Thyroid gland (tissue), 4 donors: ENCODE measurements around the gene TBCEL.

Experiments
- CTCF ChIP-seq, 6 experiments: fragments of 200-600 bp in 3 of 6; fragments of 450-650 bp in 3 of 6; sonication (generic) in 3 of 6; IDR thresholded peaks; one replicate each; pipeline ENCODE4 v1.5.1; 2016 to 2019; ENCODE audit warnings: antibody characterized with exemption in 6 of 6, mild to moderate bottlenecking in 2 of 6, inconsistent platforms in 1 of 6, moderate library complexity in 1 of 6
- POLR2A ChIP-seq, 2 donors: fragments of 450-650 bp; IDR thresholded peaks; one replicate each; pipeline ENCODE4 v1.6.1; 2017; ENCODE audit warnings: antibody characterized with exemption in 2 of 2, mild to moderate bottlenecking in 2 of 2, moderate library complexity in 1 of 2

DNA sequence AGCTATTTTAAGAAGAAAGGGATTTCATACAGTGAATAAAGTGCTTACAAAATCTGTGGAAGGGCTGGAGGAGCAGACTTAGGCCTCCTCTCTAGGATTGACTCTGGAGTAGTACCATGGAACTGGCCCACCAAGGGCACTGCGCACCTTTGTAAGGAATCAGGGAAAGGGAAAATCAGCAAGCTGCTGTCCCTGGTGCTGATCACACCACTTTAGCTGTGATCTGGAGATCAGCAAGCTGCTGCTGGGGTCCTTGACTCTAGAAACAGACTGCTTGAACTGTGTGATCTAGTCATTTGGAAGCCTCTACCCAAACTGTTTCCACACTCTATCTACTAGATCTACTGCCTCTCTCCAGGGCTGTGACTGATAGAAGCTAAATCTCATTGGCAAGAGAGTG lies 58.8 kb downstream of the TBCEL start:
- TF ChIP-seq CTCF (IDR thresholded peaks at IDR 0.05) (no peak), POLR2A (IDR thresholded peaks at IDR 0.05) (no peak)
